Fibroblast of skin of left quadriceps (primary cell): ENCODE data around the gene DLX2.

Experiments
- DNase-seq, 2 experiments: peaks; one replicate each; pipeline ENCODE4 v3.0.0-alpha.2; 2013; ENCODE audit warnings: low read depth in 2 of 2

DLX2 gene

GRCh38 chr2:172107690-172108586 lies 5.2 kb upstream of the DLX2 start:
- no peak for DNase-seq

- no peak for DNase-seq
These were observed 3.6 kb upstream of the DLX2 start for GRCh38 chr2:172106108-172106961.

- DNase-seq: no peak
These were observed 2.9 kb upstream of the DLX2 start for GRCh38 chr2:172105471-172106107.

GRCh38 chr2:172103471-172104272 lies 972 bp upstream of the DLX2 start:
- DNase-seq: no peak

- no peak for DNase-seq
These were observed 794 bp downstream of the DLX2 start for GRCh38 chr2:172101821-172102390.

GRCh38 chr2:172100935-172101820 lies 1.5 kb downstream of the DLX2 start:
- DNase-seq: no peak

GRCh38 chr2:172100080-172100934 lies 2.4 kb downstream of the DLX2 start:
- DNase-seq: no peak

GRCh38 chr2:172099472-172100079 lies 3.1 kb downstream of the DLX2 start:
- DNase-seq: no peak

GRCh38 chr2:172098650-172099471 lies 3.8 kb downstream of the DLX2 start:
- no peak for DNase-seq

GRCh38 chr2:172098287-172098649 lies 4.4 kb downstream of the DLX2 start:
- no peak for DNase-seq

GRCh38 chr2:172097557-172098131 lies 5.1 kb downstream of the DLX2 start:
- DNase-seq: no peak

GRCh38 chr2:172096626-172097547 lies 5.8 kb downstream of the DLX2 start:
- no peak for DNase-seq

GRCh38 chr2:172095905-172096625 lies 6.6 kb downstream of the DLX2 start:
- no peak for DNase-seq

GRCh38 chr2:172095146-172095904 lies 7.4 kb downstream of the DLX2 start:
- DNase-seq: peak in 1 of 2 experiments; percentile 79
